HG03520 (cell line): ENCODE measurements around the gene RPL14.

Source experiments
- ATAC-seq: cut with Tn5 transposase; IDR thresholded peaks from one replicate; pipeline ENCODE4 v1.9.1; 2021; ENCODE audit warnings: mild to moderate bottlenecking, moderate library complexity; ENCODE audit not compliant: unreplicated experiment

The RPL14 gene

DNA sequence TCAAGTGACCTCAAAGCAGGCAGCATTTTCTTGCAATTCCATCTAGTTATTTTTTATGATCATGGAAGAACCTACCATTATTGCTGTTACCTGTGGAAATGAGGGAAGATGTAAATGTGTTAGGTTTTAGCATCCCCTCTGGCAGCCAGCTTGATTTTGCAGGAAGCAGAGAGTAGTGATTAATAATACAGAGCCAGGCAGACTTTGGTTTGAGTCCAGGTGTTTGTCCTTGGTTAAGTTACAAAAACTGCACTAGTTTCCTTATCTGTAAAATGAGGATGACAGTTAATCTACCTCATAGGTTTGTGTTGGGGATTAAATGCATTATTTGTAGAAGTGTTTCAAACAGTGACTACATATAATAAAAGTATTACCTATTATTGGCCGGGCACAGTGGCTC is 60.9 kb downstream of the RPL14 start:
- no peak for ATAC-seq
